ENCODE measurements around the gene CCDC148.

DNA sequence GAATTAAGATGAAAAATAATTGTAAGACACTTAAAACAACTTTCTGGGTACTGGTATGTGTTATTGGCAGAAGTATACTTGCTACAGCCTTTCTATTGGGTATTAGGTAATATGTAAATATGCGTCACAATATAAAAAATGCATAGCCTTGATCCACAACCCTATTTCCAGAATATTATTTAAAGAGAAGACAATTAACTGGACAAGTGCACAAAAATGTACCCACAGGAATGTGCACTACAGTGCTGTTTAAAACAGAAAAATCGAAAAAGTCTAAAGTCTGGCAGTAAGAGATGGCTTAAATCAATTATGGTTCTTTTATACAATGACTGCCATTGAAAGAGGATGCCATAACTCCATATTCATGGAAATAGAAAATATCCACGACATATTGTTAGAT, 205.2 kb downstream of the CCDC148 start:
- TF ChIP-seq CTCF (IDR thresholded peaks at IDR 0.05; ENCODE audit: insufficient read depth, low read length, poor library complexity, severe bottlenecking) (no peak), EZH2phosphoT487 (conservative IDR thresholded peaks at IDR 0.05; ENCODE audit: low read length) (no peak)
